K562 (cell line): Measurements from ENCODE around the gene CHST15. TPM values are rescaled to one million over a fixed set of nuclear protein-coding genes. Genes with fewer than 3 reads are reported as not detected.

Experiments used
- ATAC-seq: fragments of 200-7000 bp; cut with Tn5 transposase; 3 replicates; pipeline ENCODE4 v1.9.1; 2020; ENCODE audit warnings: moderate library complexity
- BruUV-seq: library from RNA; stranded (reverse); fragments of 400-500 nt; replicated peaks from 2 replicates; lab custom pipeline; 2021; lab: Mats Ljungman, UMichigan
- CTCF ChIA-PET: fragments of 300-600 bp; formaldehyde crosslinking; extraction: SDS; loops from one replicate; lab custom pipeline; 2021; ENCODE audit warnings: low intra/inter-chr PET ratio; lab: Yijun Ruan, JAX
- POLR2A ChIA-PET: fragments of 300-600, 350-650 bp; sonication (Branson Sonifier 250); formaldehyde crosslinking; extraction: SDS; loops from one replicate; lab custom pipeline; 2021; ENCODE audit warnings: antibody characterized with exemption, inconsistent platforms; lab: Yijun Ruan, JAX
- DNase-seq, 4 experiments: peaks; one replicate each; pipeline versions ENCODE4 v3.0.0 to v3.0.0-alpha.2; 2011 to 2018; ENCODE audit warnings: low spot score in 3 of 4, mixed read lengths in 3 of 4; ENCODE audit errors: extremely low read depth in 1 of 4
- FAIRE-seq: peaks from 2 replicates; lab custom pipeline; 2011; peaks lifted over from hg19 to GRCh38; lab: Jason Lieb, UNC
- H2AFZ ChIP-seq: 2 replicates; pipeline ENCODE4 v1.6.0; 2011; ENCODE audit warnings: low read depth, low read length, control low read depth, inconsistent platforms
- H3K27ac ChIP-seq: fragments of 200-600 bp; 3 replicates; pipeline ENCODE4 v1.8.0; 2011; ENCODE audit warnings: low read depth, mild to moderate bottlenecking, control low read depth, inconsistent platforms, low read length, moderate library complexity, mixed read lengths; ENCODE audit errors: extremely low read depth
- H3K27me3 ChIP-seq, 2 experiments: fragments of 300-600 bp in 1 of 2; 2 replicates in 1 of 2; 3 replicates in 1 of 2; pipeline versions ENCODE4 v1.6.0 to v1.8.0; 2011; ENCODE audit warnings: inconsistent platforms in 2 of 2, low read length in 2 of 2, mild to moderate bottlenecking in 1 of 2, mixed read lengths in 1 of 2, moderate library complexity in 1 of 2; ENCODE audit not compliant: control insufficient read depth in 2 of 2, insufficient read depth in 2 of 2
- H3K36me3 ChIP-seq: fragments of 300-600 bp; 3 replicates; pipeline ENCODE4 v1.8.0; 2011; ENCODE audit warnings: mild to moderate bottlenecking, low read length, inconsistent platforms; ENCODE audit not compliant: control insufficient read depth, insufficient read depth
- H3K4me1 ChIP-seq, 2 experiments: fragments of 200-600 bp in 1 of 2; replicated peaks in 1 of 2; 2 replicates in 1 of 2; 3 replicates in 1 of 2; pipeline versions ENCODE4 v1.5.1 to v1.8.0; 2011; ENCODE audit warnings: inconsistent platforms in 2 of 2, low read length in 2 of 2, mild to moderate bottlenecking in 1 of 2, mixed read lengths in 1 of 2, moderate library complexity in 1 of 2; ENCODE audit not compliant: control insufficient read depth in 2 of 2, insufficient read depth in 2 of 2
- H3K4me2 ChIP-seq: 2 replicates; pipeline ENCODE4 v1.6.1; 2011; ENCODE audit warnings: low read length, control low read depth, inconsistent platforms, mixed read lengths; ENCODE audit not compliant: insufficient read depth
- H3K4me3 ChIP-seq: fragments of 200-600 bp; sonication (generic), shearing (Covaris generic); 2 replicates; pipeline ENCODE4 v1.5.1; 2016; ENCODE audit warnings: control low read depth, inconsistent platforms
- H3K79me2 ChIP-seq: fragments of 200-600 bp; 3 replicates; pipeline ENCODE4 v1.8.0; 2011; ENCODE audit warnings: low read length, inconsistent platforms; ENCODE audit not compliant: control insufficient read depth, insufficient read depth
- H3K9ac ChIP-seq, 2 experiments: 2 replicates each; pipeline versions ENCODE4 v1.6.0 to v1.6.1; 2011; ENCODE audit warnings: low read depth in 2 of 2, low read length in 2 of 2, control low read depth in 1 of 2, inconsistent platforms in 1 of 2, mild to moderate bottlenecking in 1 of 2, mixed read lengths in 1 of 2; ENCODE audit not compliant: insufficient read depth in 1 of 2
- H3K9me1 ChIP-seq: one replicate; pipeline ENCODE4 v1.6.0; 2011; ENCODE audit warnings: inconsistent platforms, mild to moderate bottlenecking, low read length, moderate library complexity; ENCODE audit not compliant: control insufficient read depth, insufficient read depth
- H3K9me3 ChIP-seq: replicated peaks from 2 replicates; pipeline ENCODE4 v1.5.1; 2011; ENCODE audit warnings: low read depth, low read length, inconsistent platforms; ENCODE audit not compliant: control insufficient read depth, insufficient read depth
- H4K20me1 ChIP-seq: replicated peaks from 2 replicates; pipeline ENCODE4 v1.6.1; 2011; ENCODE audit warnings: low read length, inconsistent platforms, mixed read lengths; ENCODE audit not compliant: control insufficient read depth, insufficient read depth
- ARNT ChIP-seq, 2 experiments: fragments of 450-650 bp; IDR thresholded peaks; 2 replicates each; pipeline ENCODE4 v1.6.1; 2016; ENCODE audit warnings: mild to moderate bottlenecking in 1 of 2
- CBX5 ChIP-seq: IDR thresholded peaks from 2 replicates; pipeline ENCODE4 v1.6.1; 2014; ENCODE audit warnings: low read depth, borderline replicate concordance
- DACH1 ChIP-seq: fragments of 450-650 bp; IDR thresholded peaks from 2 replicates; pipeline ENCODE4 v1.6.1; 2018; ENCODE audit not compliant: partially characterized antibody
- ETS1 ChIP-seq: conservative IDR thresholded peaks from 2 replicates; pipeline ENCODE4 v1.6.1; 2011; ENCODE audit warnings: low read depth, mild to moderate bottlenecking, low read length; ENCODE audit not compliant: control insufficient read depth
- ETV6 ChIP-seq, 3 experiments: fragments of 150-350 bp in 1 of 3; sonication (generic) in 1 of 3; formaldehyde crosslinking in 1 of 3; IDR thresholded peaks; 2 replicates each; pipeline versions ENCODE4 v1.6.1 to v1.8.0; 2014 to 2022; ENCODE audit warnings: borderline replicate concordance in 2 of 3, low read depth in 2 of 3, antibody characterized with exemption in 1 of 3, low read length in 1 of 3, mild to moderate bottlenecking in 1 of 3, missing genetic modification reagents in 1 of 3
- GABPB2 ChIP-seq: fragments of 250-450 bp; sonication (Bioruptor Pico); conservative IDR thresholded peaks from 2 replicates; pipeline ENCODE4 v1.5.1; 2021; ENCODE audit warnings: mild to moderate bottlenecking
- IFI16 ChIP-seq: fragments of 250-450 bp; sonication (Bioruptor Pico); IDR thresholded peaks from 2 replicates; pipeline ENCODE4 v2.1.2; 2022; ENCODE audit warnings: mild to moderate bottlenecking, inconsistent platforms
- LARP7 ChIP-seq: fragments of 450-650 bp; IDR thresholded peaks from 2 replicates; pipeline ENCODE4 v1.6.1; 2016
- NRF1 ChIP-seq, 2 experiments: fragments of 450-650 bp; IDR thresholded peaks in 1 of 2; conservative IDR thresholded peaks in 1 of 2; 2 replicates each; pipeline ENCODE4 v1.6.1; 2014; ENCODE audit warnings: mild to moderate bottlenecking in 2 of 2
- POU5F1 ChIP-seq: fragments of 150-350 bp; IDR thresholded peaks from 2 replicates; pipeline ENCODE4 v1.6.1; 2014; ENCODE audit warnings: borderline replicate concordance, low read length, low read depth, mild to moderate bottlenecking; ENCODE audit not compliant: partially characterized antibody
- SAFB ChIP-seq: fragments of 200-400 bp; formaldehyde crosslinking; IDR thresholded peaks from 2 replicates; pipeline ENCODE4 v1.6.1; 2017; ENCODE audit warnings: low read depth, low read length, borderline replicate concordance
- SAP30 ChIP-seq: fragments of 200-600 bp; sonication (generic); IDR thresholded peaks from 2 replicates; pipeline ENCODE4 v1.6.1; 2012; ENCODE audit warnings: borderline replicate concordance, low read depth, mild to moderate bottlenecking, moderate library complexity, low read length, control low read depth, inconsistent platforms; ENCODE audit not compliant: insufficient read depth, poor library complexity, severe bottlenecking
- SMARCA5 ChIP-seq: fragments of 450-650 bp; IDR thresholded peaks from 2 replicates; pipeline ENCODE4 v1.6.1; 2016
- ZNF384 ChIP-seq: IDR thresholded peaks from 2 replicates; pipeline ENCODE4 v1.6.1; 2012; ENCODE audit warnings: low read depth, low read length, improper control_type of control experiment
- WGBS: fragments of 100-300 bp; shearing (Covaris generic); methylation state at CpG from one replicate; pipeline ENCODE4 v1.1.6; 2016; ENCODE audit warnings: low coverage, mixed read lengths; ENCODE audit not compliant: insufficient coverage; ENCODE audit errors: missing lambda C conversion rate; 5-methylcytosine and 5-hydroxymethylcytosine counted together
- in situ Hi-C: fragments of 300-500 bp; cut with MboI; formaldehyde crosslinking; loops from 4 replicates; pipeline ENCODE4 v1.15.0; 2018; ENCODE audit warnings: inconsistent platforms, mixed read lengths
- intact Hi-C: fragments of 100-400 bp; cut with micrococcal nuclease; formaldehyde crosslinking; loops from 2 replicates; pipeline ENCODE4 v1.14.2; 2022
- polyA plus RNA-seq, 8 experiments: library from polyadenylated mRNA; depleted of rRNA in 4 of 8; stranded (reverse) in 5 of 8; unstranded in 3 of 8; fragments of >200 nt; fragmentation: Nextera tagmentation in 2 of 8; fragmentation: Illumina TruSeq in 1 of 8; extraction: Ambion mirVana in 2 of 8; extraction: Trizol in 1 of 8; gene quantifications; 2 replicates each; pipeline versions ENCODE4 v1.2.1 to v1.2.3, GENCODE V29; 2011 to 2014; ENCODE audit warnings: inconsistent platforms in 1 of 8, missing spikeins in 1 of 8
- total RNA-seq, 7 experiments: library from RNA; depleted of rRNA in 6 of 7; stranded (reverse); fragments of >200 nt in 6 of 7; fragmentation: Illumina TruSeq in 2 of 7; extraction: Trizol in 2 of 7; gene quantifications; 2 replicates each; pipeline versions ENCODE4 v1.2.1 to v1.2.3, GENCODE V29; 2011 to 2021; ENCODE audit warnings: low replicate concordance in 1 of 7

The CHST15 gene
- total and polyA plus RNA-seq, 9 of the 15 experiments (the other 6 are each of a cell fraction or from before 2014, with no cell fraction given), result 0.04 to 0.16 (median 0.08) TPM

- Histone ChIP-seq H4K20me1 (no peaks in the 10 kb centered on the region), H3K4me3 (no peak overlapping the region), H3K36me3 (no peaks in the 10 kb centered on the region), H3K79me2 (no peaks in the 10 kb centered on the region), H3K27ac (no peak overlapping the region), H3K4me1 (peaks cover 0 to 12% of the 10 kb centered on the region in 2 experiments; a peak in 2 of 5 replicates), H2AFZ (no peak overlapping the region), H3K9me3 (no peaks in the 10 kb centered on the region), H3K4me2 (no peak overlapping the region), H3K9me1 (no peaks in the 10 kb centered on the region), H3K9ac (no peak overlapping the region), H3K27me3 (no peaks in the 10 kb centered on the region)
- ATAC-seq (no peak), DNase-seq (no peak), FAIRE-seq (no peak)
- ChIA-PET CTCF (no interaction called here), POLR2A (no interaction called here)
- in situ Hi-C loops (no loop called here), intact Hi-C loops (no loop called here)
- TF ChIP-seq LARP7, result no peak
- 12% methylated on average over 14 of the region's 92 CpGs for WGBS
- no TSS peak for BruUV-seq
Observed at GRCh38 chr10:123991611-123992570, 101.5 kb downstream of the CHST15 start.

- no TSS peak for BruUV-seq
- 0% methylated on average over 8 of the region's 10 CpGs for WGBS
- Histone ChIP-seq H3K27ac (no peak overlapping the region), H3K4me1 (peaks cover 0 to 12% of the 10 kb centered on the region in 2 experiments; a peak in 2 of 5 replicates), H3K36me3 (no peaks in the 10 kb centered on the region), H4K20me1 (no peaks in the 10 kb centered on the region), H3K9me3 (no peaks in the 10 kb centered on the region), H3K79me2 (no peaks in the 10 kb centered on the region), H3K27me3 (no peaks in the 10 kb centered on the region), H3K4me2 (no peak overlapping the region), H3K9me1 (no peaks in the 10 kb centered on the region), H2AFZ (no peak overlapping the region), H3K9ac (no peak overlapping the region), H3K4me3 (no peak overlapping the region)
- DNase-seq, result no peak
- intact Hi-C loops, result no loop called here
- CTCF ChIA-PET, result no interaction called here
- in situ Hi-C loops, result no loop called here
- FAIRE-seq, result no peak
- ATAC-seq, result no peak
- POLR2A ChIA-PET, result interaction anchor here (0.7 kb wide), 1 partner anchor 18 kb away, joined by 3 read pairs; no protein-coding TSS in a partner anchor
- TF ChIP-seq IFI16 (CRISPR knock-in tag), result no peak
- TF ChIP-seq ETV6 (IDR thresholded peaks at IDR 0.05; ENCODE audit: borderline replicate concordance in 1 of 2, low read depth in 2 of 2, low read length in 1 of 2), result no peak
- TF ChIP-seq ETV6 (CRISPR knock-in tag; IDR thresholded peaks at IDR 0.05; ENCODE audit: borderline replicate concordance), result no peak
- TF ChIP-seq POU5F1, result no peak
- TF ChIP-seq SMARCA5, result no peak
- no peak for TF ChIP-seq ARNT (IDR thresholded peaks at IDR 0.05)
- no peak for TF ChIP-seq ZNF384
- TF ChIP-seq CBX5, result no peak
- no peak for TF ChIP-seq SAFB
- TF ChIP-seq GABPB2 (CRISPR knock-in tag), result no peak
- no peak for TF ChIP-seq SAP30
- no peak for TF ChIP-seq DACH1
- TF ChIP-seq NRF1 (conservative IDR thresholded peaks at IDR 0.05 in 1 of 2, IDR thresholded peaks at IDR 0.05 in 1 of 2), result no peak
- no peak for TF ChIP-seq ETS1
Observed at GRCh38 chr10:123990889-123991288, 102.5 kb downstream of the CHST15 start.
